ENCODE data around the gene COLEC12. TPM values are rescaled to one million over a fixed set of nuclear protein-coding genes. Genes with fewer than 3 reads are reported as not detected.
A peak's percentile ranks its signal among the peaks of the same experiment; 100 is the strongest.

The COLEC12 gene
- total RNA-seq, 1 donor from 2014 or later = not detected

DNA sequence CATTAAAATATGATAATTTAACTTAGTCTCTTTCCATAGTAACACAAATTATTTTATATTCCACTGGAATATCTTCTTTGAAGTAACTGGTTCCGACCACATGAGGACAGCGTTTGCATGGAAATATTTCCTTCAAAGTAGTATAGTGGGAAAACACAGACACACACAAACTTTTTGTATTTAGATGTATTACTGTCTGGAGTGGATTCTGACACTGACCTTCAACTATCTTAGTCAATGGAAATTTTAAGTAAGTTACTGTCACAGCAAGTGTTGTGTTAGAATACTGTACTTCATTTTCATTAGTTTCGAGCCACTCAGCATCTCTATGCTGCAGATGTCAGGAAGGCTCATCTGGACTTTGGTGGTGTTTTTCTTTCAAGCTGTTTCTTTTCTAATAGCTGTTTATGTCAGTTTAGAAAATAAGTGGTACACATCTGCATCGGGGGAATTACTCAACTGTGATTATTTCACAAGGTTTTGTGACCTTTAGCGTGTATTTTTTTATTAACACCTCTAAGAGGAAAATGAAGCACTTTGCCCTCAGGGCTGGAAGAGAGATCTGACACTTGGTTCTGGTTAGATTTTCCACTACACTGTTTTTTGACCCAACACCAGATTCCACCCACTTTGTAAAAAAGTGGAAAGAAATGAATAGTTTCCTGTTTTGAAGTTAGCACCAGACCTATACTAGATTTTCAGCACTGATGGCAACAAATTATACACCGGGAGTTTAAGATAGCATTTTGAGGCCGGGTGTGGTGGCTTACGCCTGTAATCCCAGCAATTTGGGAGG, 213.8 kb downstream of the COLEC12 start:
- H3K4me3 Mint-ChIP-seq = peak overlapping the region; percentile 42
- no peaks in the 10 kb centered on the region for H3K36me3 Mint-ChIP-seq (ENCODE audit: low read depth)
- H3K27ac Mint-ChIP-seq = peak overlapping the region; percentile 81
- no peak for DNase-seq (ENCODE audit: low spot score)
- intact Hi-C loops (cut with micrococcal nuclease) = loop anchor here (1.0 to 2.0 kb wide), 2 partner anchors 18 to 330 kb away; partner anchors contain the start of gene THOC1
- peaks cover 9% of the 10 kb centered on the region for H3K27me3 Mint-ChIP-seq (ENCODE audit: insufficient read depth)
- H3K9me3 Mint-ChIP-seq = no peaks in the 10 kb centered on the region
- H3K4me1 Mint-ChIP-seq (ENCODE audit: low read depth) = peaks cover 13% of the 10 kb centered on the region

DNA sequence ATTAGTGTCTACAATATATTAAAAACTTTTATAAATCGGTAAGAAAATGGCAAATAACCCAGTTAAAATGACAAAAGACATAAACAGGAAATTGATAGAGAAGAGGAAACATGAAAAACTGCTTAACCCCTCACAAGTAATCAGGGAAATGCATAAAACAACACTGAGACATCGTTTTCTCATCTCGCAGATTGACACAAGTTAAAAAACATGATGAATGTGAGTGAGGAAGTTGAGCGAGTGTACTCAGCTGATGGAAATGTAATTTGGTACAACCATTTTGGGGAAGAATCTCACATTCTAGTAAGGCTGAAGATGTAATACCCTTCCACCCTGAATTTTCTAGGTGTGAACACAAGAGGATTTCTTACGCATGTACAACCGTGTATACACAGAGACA, 214.7 kb downstream of the COLEC12 start:
- no peak for DNase-seq (ENCODE audit: low spot score)
- intact Hi-C loops (cut with micrococcal nuclease) = loop anchor here (2.0 kb wide), 1 partner anchor 331 kb away; no protein-coding TSS in a partner anchor
- H3K4me3 Mint-ChIP-seq = no peak overlapping the region
- no peaks in the 10 kb centered on the region for H3K9me3 Mint-ChIP-seq
- H3K36me3 Mint-ChIP-seq (ENCODE audit: low read depth) = no peaks in the 10 kb centered on the region
- peaks cover 9% of the 10 kb centered on the region for H3K27me3 Mint-ChIP-seq (ENCODE audit: insufficient read depth)
- H3K27ac Mint-ChIP-seq = peak overlapping the region; percentile 50
- H3K4me1 Mint-ChIP-seq (ENCODE audit: low read depth) = peaks cover 13% of the 10 kb centered on the region

DNA sequence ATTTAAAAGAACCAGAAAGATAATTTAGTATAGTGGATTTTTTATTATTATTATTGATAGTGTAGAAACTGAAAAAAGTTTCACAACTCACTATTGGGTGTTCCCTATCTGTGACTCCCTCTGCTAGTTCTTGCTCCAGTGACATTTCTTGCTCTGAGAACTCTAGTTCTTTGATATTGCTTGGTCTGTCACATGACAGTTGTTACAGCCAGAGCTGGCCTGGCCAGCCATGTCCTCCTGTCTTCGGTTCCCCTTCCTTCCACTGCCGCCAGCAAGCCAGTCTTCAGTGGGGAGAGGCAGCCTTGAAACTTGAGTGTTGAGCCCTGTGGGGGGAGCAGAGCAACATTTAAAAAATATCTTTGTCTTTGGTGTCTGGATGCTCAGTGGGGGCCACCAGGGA, 225.0 kb downstream of the COLEC12 start:
- Mint-ChIP-seq H3K4me3 (no peak overlapping the region), H3K27me3 (ENCODE audit: insufficient read depth) (peaks cover 20% of the 10 kb centered on the region), H3K9me3 (no peaks in the 10 kb centered on the region), H3K36me3 (ENCODE audit: low read depth) (no peaks in the 10 kb centered on the region), H3K4me1 (ENCODE audit: low read depth) (no peaks in the 10 kb centered on the region), H3K27ac (no peak overlapping the region)
- intact Hi-C loops (cut with micrococcal nuclease) = no loop called here
- DNase-seq (ENCODE audit: low spot score) = no peak

DNA sequence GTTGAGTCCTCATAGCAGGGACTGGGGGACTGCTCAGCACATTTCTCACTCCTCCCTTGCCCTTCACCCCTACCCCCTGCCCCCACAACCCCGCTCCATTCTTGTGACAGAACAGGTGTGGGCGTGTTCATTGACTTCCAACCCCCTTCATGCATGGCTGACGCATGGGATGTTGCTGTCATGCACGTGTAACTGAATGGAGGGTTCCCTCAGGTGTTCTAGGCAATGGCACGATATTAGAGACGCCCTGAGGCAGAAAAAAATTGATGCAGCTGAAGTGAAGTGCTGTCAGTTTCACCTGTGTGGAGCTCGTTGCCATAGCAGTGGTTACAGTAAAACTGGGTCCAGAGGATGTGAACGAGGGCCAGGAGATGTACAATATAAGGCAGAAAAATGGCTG, 226.2 kb downstream of the COLEC12 start:
- H3K4me1 Mint-ChIP-seq (ENCODE audit: low read depth) = peaks cover 7% of the 10 kb centered on the region
- DNase-seq (ENCODE audit: low spot score) = no peak
- no peak overlapping the region for H3K4me3 Mint-ChIP-seq
- intact Hi-C loops (cut with micrococcal nuclease) = no loop called here
- peaks cover 19% of the 10 kb centered on the region for H3K27me3 Mint-ChIP-seq (ENCODE audit: insufficient read depth)
- no peaks in the 10 kb centered on the region for H3K36me3 Mint-ChIP-seq (ENCODE audit: low read depth)
- H3K9me3 Mint-ChIP-seq = no peaks in the 10 kb centered on the region
- H3K27ac Mint-ChIP-seq = no peak overlapping the region

DNA sequence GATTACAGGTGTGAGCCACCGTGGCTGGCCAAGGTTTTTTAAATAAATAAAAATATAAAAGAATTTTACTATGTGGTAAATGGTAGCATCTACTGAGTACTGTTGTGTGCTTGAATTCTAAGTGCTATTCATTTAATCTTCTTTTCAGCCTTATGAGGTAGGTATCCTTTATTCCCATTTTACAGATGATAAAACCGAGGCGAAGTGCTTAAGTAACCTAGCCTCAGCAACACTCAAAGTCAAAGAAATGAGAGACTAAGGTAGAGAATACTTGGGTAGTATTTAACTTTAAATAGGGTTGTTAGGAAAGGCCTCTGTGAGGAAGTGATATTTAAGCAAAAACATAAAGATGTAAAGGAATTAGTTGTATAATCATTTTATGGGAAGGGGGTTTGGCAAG, 227.0 kb downstream of the COLEC12 start:
- Mint-ChIP-seq H3K27me3 (ENCODE audit: insufficient read depth) (peaks cover 17% of the 10 kb centered on the region), H3K36me3 (ENCODE audit: low read depth) (no peaks in the 10 kb centered on the region), H3K4me3 (no peak overlapping the region), H3K4me1 (ENCODE audit: low read depth) (peaks cover 15% of the 10 kb centered on the region), H3K9me3 (no peaks in the 10 kb centered on the region), H3K27ac (no peak overlapping the region)
- no peak for DNase-seq (ENCODE audit: low spot score)
- intact Hi-C loops (cut with micrococcal nuclease) = no loop called here

DNA sequence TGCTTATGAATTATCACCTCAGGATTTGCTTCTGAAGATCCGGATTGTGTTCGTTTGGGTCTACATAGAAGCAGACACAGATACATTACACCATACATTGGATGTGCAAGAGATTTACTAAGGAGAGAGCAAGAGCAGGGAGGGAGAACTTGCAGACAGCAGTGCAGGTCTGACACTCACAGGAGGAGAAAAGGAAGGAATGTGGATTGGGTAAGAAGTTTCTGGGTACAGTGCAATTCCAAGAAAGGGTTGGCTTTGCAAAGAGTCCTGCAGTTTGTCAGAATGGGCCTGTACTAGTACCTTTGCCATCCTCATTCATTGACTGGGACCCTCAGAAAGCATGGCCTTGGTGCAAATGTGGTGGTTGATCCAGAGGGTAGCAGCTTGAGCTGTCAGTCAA, 227.9 kb downstream of the COLEC12 start:
- no peaks in the 10 kb centered on the region for H3K36me3 Mint-ChIP-seq (ENCODE audit: low read depth)
- no peak overlapping the region for H3K27ac Mint-ChIP-seq
- peaks cover 22% of the 10 kb centered on the region for H3K4me1 Mint-ChIP-seq (ENCODE audit: low read depth)
- H3K27me3 Mint-ChIP-seq (ENCODE audit: insufficient read depth) = peaks cover 14% of the 10 kb centered on the region
- H3K9me3 Mint-ChIP-seq = no peaks in the 10 kb centered on the region
- no peak for DNase-seq (ENCODE audit: low spot score)
- no peak overlapping the region for H3K4me3 Mint-ChIP-seq
- intact Hi-C loops (cut with micrococcal nuclease) = no loop called here

DNA sequence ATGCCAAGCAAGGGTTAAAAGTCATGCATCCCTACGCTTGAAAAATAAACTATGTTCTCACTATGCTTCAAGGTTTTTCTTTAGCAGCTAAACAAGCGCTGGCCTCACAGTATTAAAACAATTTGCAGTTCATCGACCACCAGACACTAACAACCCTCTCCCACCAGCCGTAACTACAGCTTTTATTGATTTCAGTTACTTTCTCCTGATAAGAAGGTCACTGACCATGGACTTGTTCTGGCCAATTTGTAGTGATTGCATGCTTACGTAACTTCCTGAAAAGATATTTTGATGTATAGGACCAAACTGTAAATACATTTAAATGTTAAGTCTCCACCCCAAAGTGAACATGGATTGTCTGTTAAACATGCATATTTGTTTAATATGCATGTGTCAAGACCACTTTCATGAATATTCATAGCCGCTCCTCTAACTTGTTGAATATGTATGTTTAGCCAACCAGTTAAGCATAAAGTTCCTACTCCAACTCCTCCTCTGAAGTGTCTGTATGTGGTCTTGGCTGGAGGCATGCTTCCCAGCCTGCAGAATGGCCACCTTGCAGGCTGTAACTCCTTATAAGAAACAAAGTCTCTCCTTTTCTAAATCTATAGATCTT, 230.9 kb downstream of the COLEC12 start:
- Mint-ChIP-seq H3K4me3 (peak overlapping the region; percentile 62), H3K9me3 (no peaks in the 10 kb centered on the region), H3K36me3 (ENCODE audit: low read depth) (peaks cover 4% of the 10 kb centered on the region), H3K27ac (no peak overlapping the region), H3K27me3 (ENCODE audit: insufficient read depth) (peaks cover 4% of the 10 kb centered on the region), H3K4me1 (ENCODE audit: low read depth) (peaks cover 30% of the 10 kb centered on the region)
- intact Hi-C loops (cut with micrococcal nuclease) = loop anchor here (2.0 to 5.0 kb wide), 3 partner anchors 208 to 443 kb away; partner anchors contain the start of gene ENOSF1
- DNase-seq (ENCODE audit: low spot score) = no peak

DNA sequence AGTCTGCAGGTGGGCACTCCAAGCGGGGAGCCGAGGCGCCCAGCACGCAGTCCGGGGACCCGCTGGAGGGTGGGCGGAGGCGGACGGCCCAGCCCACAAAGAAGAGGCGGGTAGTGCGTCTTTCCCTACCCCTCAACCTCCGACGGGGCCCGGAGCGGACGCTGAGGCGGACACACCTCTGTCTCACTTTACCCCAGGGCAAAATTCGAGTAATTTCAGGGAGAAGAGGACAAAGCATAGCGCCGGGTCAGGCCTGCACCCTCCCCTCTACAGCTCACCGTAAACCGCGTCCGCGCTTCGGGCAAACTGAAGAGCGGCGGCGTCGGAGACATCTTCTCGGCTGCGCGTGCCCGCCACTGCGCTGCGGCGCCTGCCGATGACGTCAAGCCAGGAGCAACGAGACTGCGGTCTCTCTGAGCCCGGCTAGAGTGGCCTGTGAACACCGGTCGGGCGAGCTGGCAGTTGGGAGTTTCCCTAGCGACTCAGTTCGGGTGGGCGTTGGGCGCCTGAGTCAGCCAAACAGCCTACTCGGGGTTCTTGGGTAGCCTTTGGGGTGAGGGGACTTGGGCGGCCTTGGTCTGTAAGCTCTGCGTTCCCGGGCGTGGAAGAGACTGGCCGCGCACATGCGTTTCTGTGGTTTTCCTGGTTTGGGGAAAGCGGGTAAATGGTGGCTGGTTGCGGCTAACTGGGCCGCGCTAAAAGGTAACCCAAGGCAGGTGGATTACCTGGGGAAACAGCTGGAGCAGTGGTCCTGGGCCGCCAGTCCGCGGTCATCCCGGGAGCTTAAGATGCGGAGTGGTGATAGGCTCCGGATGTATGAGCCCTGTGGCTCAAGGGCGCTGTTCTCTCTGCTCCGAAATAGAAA, 232.6 kb downstream of the COLEC12 start, which contains the start of gene THOC1:
THOC1 (minus strand) TSS at position 360 of the 865 bp plus-strand sequence; CDS start at position 332, 28 bp downstream.
- H3K36me3 Mint-ChIP-seq (ENCODE audit: low read depth) = peaks cover 13% of the 10 kb centered on the region
- no peaks in the 10 kb centered on the region for H3K9me3 Mint-ChIP-seq
- H3K27ac Mint-ChIP-seq = peak within 1 kb of the TSS; percentile 98
- intact Hi-C loops (cut with micrococcal nuclease) = loop anchor here (1.0 to 5.0 kb wide), 8 partner anchors 19 to 445 kb away; partner anchors contain the start of genes CLUL1, ENOSF1 and USP14
- H3K27me3 Mint-ChIP-seq (ENCODE audit: insufficient read depth) = no peaks in the 10 kb centered on the region
- peak within 1 kb of the TSS; percentile 93 for H3K4me3 Mint-ChIP-seq
- peak; percentile 92 for DNase-seq (ENCODE audit: low spot score)
- peaks cover 30% of the 10 kb centered on the region for H3K4me1 Mint-ChIP-seq (ENCODE audit: low read depth)

DNA sequence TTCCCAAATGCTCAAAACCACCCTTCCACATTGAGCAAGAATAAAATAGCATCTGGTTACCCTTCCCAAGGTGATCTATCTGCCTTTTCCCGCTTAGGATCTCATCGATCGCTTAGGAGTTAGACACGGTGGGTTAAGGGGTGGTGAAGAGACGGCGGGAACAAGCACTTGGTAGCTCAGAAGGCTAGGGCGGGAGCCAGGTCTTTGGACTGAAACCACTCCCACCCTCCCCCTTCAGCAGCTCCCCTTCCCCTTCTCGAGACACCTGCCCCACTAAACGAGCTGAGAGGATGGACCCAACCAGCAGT, 233.2 kb downstream of the COLEC12 start:
- Mint-ChIP-seq H3K27me3 (ENCODE audit: insufficient read depth) (no peaks in the 10 kb centered on the region), H3K4me3 (peak overlapping the region; percentile 93), H3K9me3 (no peaks in the 10 kb centered on the region), H3K27ac (peak overlapping the region; percentile 98), H3K4me1 (ENCODE audit: low read depth) (peaks cover 30% of the 10 kb centered on the region), H3K36me3 (ENCODE audit: low read depth) (peaks cover 13% of the 10 kb centered on the region)
- intact Hi-C loops (cut with micrococcal nuclease) = loop anchor here (2.0 to 5.0 kb wide), 2 partner anchors 21 to 210 kb away; no protein-coding TSS in a partner anchor
- no peak for DNase-seq (ENCODE audit: low spot score)

Other genes starting within 250 kb of the COLEC12 start
- gene THOC1, start 232.7 kb downstream of the COLEC12 start, total RNA-seq = 69.9 and 76.8 TPM in 2 replicates
- not detected in 2 replicates for gene CETN1, start 79.7 kb upstream of the COLEC12 start, total RNA-seq
- not detected in 2 replicates for gene CLUL1, start 96.3 kb upstream of the COLEC12 start, total RNA-seq
- gene TYMS, start 157.0 kb upstream of the COLEC12 start, total RNA-seq = 246 and 257 TPM in 2 replicates
- 84.4 and 96.1 TPM in 2 replicates for gene ENOSF1, start 211.9 kb upstream of the COLEC12 start, total RNA-seq